Neuronal stem cell (in vitro differentiated cells): Measurements from ENCODE around the gene GNMT.
"Not testable (repeated sequence)": the region's sequence is repeated elsewhere in the genome, so short reads cannot be mapped to it uniquely, and the experiment has no call there.

Experiments used
- DNase-seq: peaks from one replicate; pipeline ENCODE4 v3.0.0-alpha.2; 2013; ENCODE audit warnings: low spot score
- H2AFZ ChIP-seq: one replicate; pipeline ENCODE4 v1.6.1; 2013; ENCODE audit warnings: mild to moderate bottlenecking, low read length, inconsistent platforms
- H2AK5ac ChIP-seq: 2 replicates; pipeline ENCODE4 v1.6.1; 2013; ENCODE audit warnings: low read depth, mild to moderate bottlenecking, inconsistent platforms, low read length, moderate library complexity, mixed read lengths
- H2BK120ac ChIP-seq: 2 replicates; pipeline ENCODE4 v1.6.1; 2013; ENCODE audit warnings: low read depth, mild to moderate bottlenecking, inconsistent platforms, low read length, moderate library complexity, mixed read lengths
- H2BK12ac ChIP-seq: one replicate; pipeline ENCODE4 v1.6.1; 2013; ENCODE audit warnings: low read length, inconsistent platforms
- H2BK15ac ChIP-seq: 2 replicates; pipeline ENCODE4 v1.6.1; 2013; ENCODE audit warnings: mild to moderate bottlenecking, low read length, inconsistent platforms, mixed read lengths
- H2BK5ac ChIP-seq: one replicate; pipeline ENCODE4 v1.6.1; 2013; ENCODE audit warnings: inconsistent platforms, mild to moderate bottlenecking, low read length, moderate library complexity
- H3K14ac ChIP-seq: one replicate; pipeline ENCODE4 v1.6.1; 2013; ENCODE audit warnings: low read length, inconsistent platforms
- H3K18ac ChIP-seq: 2 replicates; pipeline ENCODE4 v1.6.1; 2013; ENCODE audit warnings: low read length, inconsistent platforms
- H3K23ac ChIP-seq: 2 replicates; pipeline ENCODE4 v1.6.1; 2013; ENCODE audit warnings: low read depth, mild to moderate bottlenecking, mixed read lengths, low read length, inconsistent platforms; ENCODE audit not compliant: poor library complexity
- H3K27ac ChIP-seq: replicated peaks from 3 replicates; pipeline ENCODE4 v1.5.1; 2013; ENCODE audit warnings: low read length, inconsistent platforms
- H3K27me3 ChIP-seq, 3 experiments: 2 replicates each; pipeline ENCODE4 v1.6.1; 2013; ENCODE audit warnings: low read length in 3 of 3, mild to moderate bottlenecking in 2 of 3, inconsistent platforms in 1 of 3, low read depth in 1 of 3, mixed read lengths in 1 of 3, moderate library complexity in 1 of 3; ENCODE audit not compliant: control insufficient read depth in 3 of 3, insufficient read depth in 3 of 3
- H3K36me3 ChIP-seq, 2 donors: replicated peaks in 1 of 2; 2 replicates each; pipeline ENCODE4 v1.6.1; 2013; ENCODE audit warnings: low read length in 2 of 2; ENCODE audit not compliant: control insufficient read depth in 2 of 2, insufficient read depth in 2 of 2
- H3K4ac ChIP-seq: 2 replicates; pipeline ENCODE4 v1.6.1; 2013; ENCODE audit warnings: inconsistent platforms, mild to moderate bottlenecking, low read length, moderate library complexity
- H3K4me1 ChIP-seq, 2 donors: 1 replicate in 1 of 2; 2 replicates in 1 of 2; pipeline ENCODE4 v1.6.1; 2013; ENCODE audit warnings: low read length in 2 of 2, low read depth in 1 of 2; ENCODE audit not compliant: control insufficient read depth in 2 of 2, insufficient read depth in 1 of 2
- H3K4me2 ChIP-seq: one replicate; pipeline ENCODE4 v1.6.1; 2013; ENCODE audit warnings: mild to moderate bottlenecking, low read length, inconsistent platforms; ENCODE audit not compliant: insufficient read depth, poor library complexity, severe bottlenecking
- H3K4me3 ChIP-seq, 2 donors: 2 replicates each; pipeline ENCODE4 v1.5.1; 2013; ENCODE audit warnings: low read length in 2 of 2, mild to moderate bottlenecking in 2 of 2, inconsistent platforms in 1 of 2, moderate library complexity in 1 of 2
- H3K79me1 ChIP-seq: one replicate; pipeline ENCODE4 v1.6.1; 2013; ENCODE audit warnings: low read depth, mild to moderate bottlenecking, inconsistent platforms, low read length, moderate library complexity
- H3K9ac ChIP-seq: one replicate; pipeline ENCODE4 v1.6.1; 2013; ENCODE audit warnings: mild to moderate bottlenecking, low read depth, low read length, inconsistent platforms; ENCODE audit not compliant: poor library complexity
- H3K9me3 ChIP-seq, 2 donors: replicated peaks in 1 of 2; 2 replicates each; pipeline versions ENCODE3 to v1.6.1; 2013; ENCODE audit warnings: low read length in 2 of 2, mild to moderate bottlenecking in 2 of 2, inconsistent platforms in 1 of 2, low read depth in 1 of 2, mixed read lengths in 1 of 2, moderate library complexity in 1 of 2; ENCODE audit not compliant: control insufficient read depth in 2 of 2, insufficient read depth in 1 of 2
- H4K8ac ChIP-seq: one replicate; pipeline ENCODE4 v1.6.1; 2013; ENCODE audit warnings: low read depth, mild to moderate bottlenecking, inconsistent platforms, low read length, moderate library complexity
- H4K91ac ChIP-seq: one replicate; pipeline ENCODE4 v1.6.1; 2013; ENCODE audit warnings: low read length, low read depth, mild to moderate bottlenecking, inconsistent platforms; ENCODE audit not compliant: poor library complexity
- WGBS, 2 donors: extraction: QIAGEN DNeasy Blood & Tissue Kit; methylation state at CpG; one replicate each; pipeline ENCODE4 v1.1.7; 2013; ENCODE audit warnings: missing lambda C conversion rate in 2 of 2, mixed read lengths in 1 of 2; ENCODE audit not compliant: insufficient read length in 2 of 2, insufficient replicate concordance in 1 of 2; ENCODE audit errors: extremely low coverage in 2 of 2; 5-methylcytosine and 5-hydroxymethylcytosine counted together

GNMT gene

DNA sequence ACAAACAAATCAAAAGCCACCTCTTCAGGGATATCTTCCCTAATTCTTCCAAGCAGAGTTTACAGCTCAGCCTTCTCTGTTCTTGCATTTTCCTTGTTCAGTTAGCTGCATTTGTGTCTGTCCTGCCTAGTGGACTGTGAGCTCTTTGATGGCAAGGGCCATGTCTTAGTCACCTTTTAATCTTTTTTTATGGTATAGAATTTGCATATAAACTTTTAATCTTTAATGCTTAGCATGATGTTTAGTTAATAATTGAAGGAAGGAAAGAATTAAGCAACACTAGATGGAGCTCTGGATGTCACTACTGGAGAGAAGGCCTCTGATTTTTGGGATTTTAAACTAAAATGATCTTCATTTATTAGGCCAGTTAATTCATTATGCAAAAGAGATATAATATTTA, 36.0 kb downstream of the GNMT start:
- peaks cover 0 to 2% of the 10 kb centered on the region in 2 donors for H3K4me1 ChIP-seq
- H3K27me3 ChIP-seq: no peaks in the 10 kb centered on the region
- H2BK120ac ChIP-seq: no peak overlapping the region
- H3K4me3 ChIP-seq: no peak overlapping the region
- H2AK5ac ChIP-seq: no peak overlapping the region
- H2BK5ac ChIP-seq: no peak overlapping the region
- H2AFZ ChIP-seq: no peak overlapping the region
- no peak overlapping the region for H3K18ac ChIP-seq
- H3K23ac ChIP-seq: no peak overlapping the region
- H4K91ac ChIP-seq: no peak overlapping the region
- no peak overlapping the region for H2BK12ac ChIP-seq
- no peak overlapping the region for H3K14ac ChIP-seq
- no peaks in the 10 kb centered on the region for H3K79me1 ChIP-seq
- H3K4me2 ChIP-seq: no peak overlapping the region
- no peak overlapping the region for H3K4ac ChIP-seq
- no peak overlapping the region for H3K27ac ChIP-seq
- H3K9ac ChIP-seq: no peak overlapping the region
- no peak overlapping the region for H2BK15ac ChIP-seq
- no peak overlapping the region for H4K8ac ChIP-seq
- peaks cover 0 to 19% of the 10 kb centered on the region in 2 donors for H3K36me3 ChIP-seq
- H3K9me3 ChIP-seq: no peaks in the 10 kb centered on the region
- DNase-seq: no peak

DNA sequence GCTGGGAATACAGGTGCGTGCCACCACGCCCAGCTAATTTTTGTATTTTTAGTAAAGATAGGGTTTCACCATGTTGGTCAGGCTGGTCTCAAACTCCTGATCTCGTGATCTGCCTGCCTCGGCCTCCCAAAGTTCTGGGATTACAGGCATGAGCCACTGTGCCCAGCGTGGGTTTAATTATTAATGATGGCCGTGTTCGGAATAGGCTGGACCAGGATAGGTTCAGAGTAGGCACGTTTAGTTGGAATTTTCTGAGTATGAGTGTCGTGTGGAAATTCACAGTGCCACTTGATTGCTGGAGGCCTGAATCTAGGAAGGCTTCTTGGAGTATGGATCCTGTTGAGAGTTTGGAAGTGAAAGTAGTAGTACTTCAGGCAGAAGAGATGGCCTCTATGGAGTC, 37.7 kb downstream of the GNMT start:
- not testable (repeated sequence) for H3K27ac ChIP-seq, H2AK5ac ChIP-seq, H3K27me3 ChIP-seq, H2BK120ac ChIP-seq, H3K14ac ChIP-seq, H4K91ac ChIP-seq, H3K23ac ChIP-seq, H4K8ac ChIP-seq, H3K4me2 ChIP-seq, H2BK12ac ChIP-seq, H2BK15ac ChIP-seq, H3K9me3 ChIP-seq, H3K79me1 ChIP-seq, H2BK5ac ChIP-seq, DNase-seq, H3K4me3 ChIP-seq, H3K18ac ChIP-seq, H2AFZ ChIP-seq, H3K4ac ChIP-seq, H3K9ac ChIP-seq, H3K4me1 ChIP-seq
- WGBS, 2 donors: no CpG with 5 or more reads among the region's 9 CpGs
- peaks cover 0 to 21% of the 10 kb centered on the region in 2 donors for H3K36me3 ChIP-seq

GRCh38 chr6:43001843-43002242, 41.3 kb downstream of the GNMT start:
- no peak overlapping the region for H2BK5ac ChIP-seq
- DNase-seq: no peak
- H2BK12ac ChIP-seq: no peak overlapping the region
- H3K4me1 ChIP-seq: peaks cover 0 to 2% of the 10 kb centered on the region in 2 donors
- no peak overlapping the region for H3K9ac ChIP-seq
- H3K18ac ChIP-seq: no peak overlapping the region
- no peak overlapping the region for H3K4me3 ChIP-seq
- no peak overlapping the region for H2AK5ac ChIP-seq
- WGBS, 2 donors: no CpG with 5 or more reads among the region's 8 CpGs
- no peak overlapping the region for H2AFZ ChIP-seq
- no peak overlapping the region for H3K23ac ChIP-seq
- H3K79me1 ChIP-seq: no peaks in the 10 kb centered on the region
- no peaks in the 10 kb centered on the region for H3K27me3 ChIP-seq
- no peak overlapping the region for H2BK15ac ChIP-seq
- H3K27ac ChIP-seq: no peak overlapping the region
- no peak overlapping the region for H3K4ac ChIP-seq
- no peaks in the 10 kb centered on the region for H3K9me3 ChIP-seq
- no peak overlapping the region for H2BK120ac ChIP-seq
- H4K8ac ChIP-seq: no peak overlapping the region
- H3K14ac ChIP-seq: no peak overlapping the region
- H3K4me2 ChIP-seq: no peak overlapping the region
- peaks cover 4 to 35% of the 10 kb centered on the region in 2 donors for H3K36me3 ChIP-seq
- no peak overlapping the region for H4K91ac ChIP-seq

DNA sequence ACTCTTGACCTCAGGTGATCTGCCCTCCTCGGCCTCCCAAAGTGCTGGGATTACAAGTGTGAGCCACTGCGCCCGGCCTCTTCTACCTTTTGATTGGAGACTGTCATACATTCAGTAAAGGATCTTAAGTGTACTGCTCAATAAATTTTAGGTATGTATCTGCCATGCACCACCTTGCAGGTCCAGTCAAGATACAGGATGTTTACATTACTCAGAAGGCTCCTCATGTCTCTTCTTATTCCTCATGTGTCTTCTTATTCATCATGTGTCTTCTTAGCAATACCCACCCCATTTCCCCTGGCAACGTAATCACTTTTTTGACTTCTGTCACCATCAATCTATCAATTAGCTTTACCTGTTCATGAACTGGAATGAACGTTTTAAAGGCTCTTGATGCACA, 45.3 kb downstream of the GNMT start:
- no peak overlapping the region for H2BK15ac ChIP-seq
- no peak overlapping the region for H3K4me2 ChIP-seq
- no peaks in the 10 kb centered on the region for H3K27me3 ChIP-seq
- H3K4me3 ChIP-seq: no peak overlapping the region
- no peak overlapping the region for H4K91ac ChIP-seq
- H3K18ac ChIP-seq: no peak overlapping the region
- no peaks in the 10 kb centered on the region for H3K9me3 ChIP-seq
- no CpG with 5 or more reads among the region's 5 CpGs for WGBS, 2 donors
- no peak for DNase-seq
- H3K4ac ChIP-seq: no peak overlapping the region
- H3K79me1 ChIP-seq: no peaks in the 10 kb centered on the region
- H4K8ac ChIP-seq: no peak overlapping the region
- H2AK5ac ChIP-seq: no peak overlapping the region
- H3K36me3 ChIP-seq: peaks cover 39 to 68% of the 10 kb centered on the region in 2 donors
- H2AFZ ChIP-seq: no peak overlapping the region
- H2BK120ac ChIP-seq: no peak overlapping the region
- no peak overlapping the region for H2BK12ac ChIP-seq
- no peaks in the 10 kb centered on the region for H3K4me1 ChIP-seq
- no peak overlapping the region for H3K27ac ChIP-seq
- H3K9ac ChIP-seq: no peak overlapping the region
- H2BK5ac ChIP-seq: no peak overlapping the region
- H3K23ac ChIP-seq: no peak overlapping the region
- no peak overlapping the region for H3K14ac ChIP-seq
